ENCODE data around the gene CCDC192.
"Not testable (repeated sequence)": the region's sequence is repeated elsewhere in the genome, so short reads cannot be mapped to it uniquely, and the experiment has no call there.

CCDC192 gene

GRCh38 chr5:127700237-127700766 lies 2.9 kb upstream of the CCDC192 start:
- DNase-seq: no peak

- DNase-seq: no peak
These were observed 757 bp upstream of the CCDC192 start for GRCh38 chr5:127702434-127702833.

- DNase-seq: no peak
These were observed 2.1 kb downstream of the CCDC192 start for GRCh38 chr5:127705120-127705892.

DNA sequence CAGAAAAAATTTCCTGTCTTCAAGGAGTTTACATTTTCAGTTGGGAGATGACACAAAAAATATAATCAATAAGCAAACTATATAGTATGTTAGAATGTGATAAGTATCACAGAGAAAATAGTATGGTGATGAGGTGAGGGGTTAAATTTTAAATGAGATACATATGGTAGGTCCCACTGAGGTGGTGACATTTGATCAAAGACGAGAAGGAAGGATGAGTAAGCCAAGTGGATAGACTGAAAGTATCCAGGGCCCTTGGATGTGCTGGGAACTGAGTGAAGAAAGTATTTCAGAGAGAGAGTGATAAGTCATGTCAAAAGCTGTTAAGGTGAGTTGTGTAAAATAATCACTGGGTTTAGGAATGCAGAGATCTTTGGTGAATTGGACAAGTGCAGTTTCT lies 3.5 kb downstream of the CCDC192 start:
- DNase-seq: no peak

DNA sequence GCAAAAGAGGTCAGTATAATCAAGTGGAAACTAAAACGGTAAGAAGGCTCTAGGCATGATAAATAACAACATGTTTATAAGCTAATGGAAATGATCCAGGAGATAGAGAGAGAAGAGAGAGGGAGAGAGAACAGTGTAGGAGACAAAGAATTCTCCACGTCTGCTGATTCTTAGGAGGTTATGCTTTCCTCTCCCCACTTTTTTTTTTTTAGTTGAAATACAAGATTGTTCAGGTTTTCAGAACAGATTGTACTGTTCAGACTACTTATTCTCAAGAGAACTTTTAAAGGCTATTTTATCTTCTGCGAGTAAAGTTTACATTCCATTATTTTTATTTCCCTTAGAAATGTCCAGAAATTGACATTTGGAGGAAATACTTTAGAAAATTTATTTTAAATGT lies 4.0 kb downstream of the CCDC192 start:
- no peak for DNase-seq

- not testable (repeated sequence) for DNase-seq
These were observed 9.9 kb downstream of the CCDC192 start for GRCh38 chr5:127713083-127713482.

GRCh38 chr5:127718181-127718580 lies 15.0 kb downstream of the CCDC192 start:
- DNase-seq: no peak

DNA sequence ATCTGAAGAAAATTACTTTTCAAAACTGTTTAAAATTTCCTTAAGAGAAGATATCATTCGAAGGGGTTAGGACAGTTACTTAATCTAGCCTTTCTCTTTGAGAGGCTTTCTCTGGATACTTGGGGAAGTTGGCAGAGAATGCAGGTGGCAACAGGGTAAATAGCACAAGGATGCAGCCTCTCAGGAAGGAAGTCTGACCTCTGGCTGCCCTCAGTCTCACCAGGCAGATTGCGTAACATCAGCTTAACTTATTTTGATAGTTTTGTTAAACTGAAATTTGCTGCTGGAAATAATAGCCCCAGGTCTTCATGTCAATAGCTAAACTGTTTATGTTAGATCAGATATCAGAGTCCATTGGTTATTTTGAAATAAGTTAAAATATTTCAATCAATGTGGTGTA lies 20.4 kb downstream of the CCDC192 start:
- no peak for DNase-seq

DNA sequence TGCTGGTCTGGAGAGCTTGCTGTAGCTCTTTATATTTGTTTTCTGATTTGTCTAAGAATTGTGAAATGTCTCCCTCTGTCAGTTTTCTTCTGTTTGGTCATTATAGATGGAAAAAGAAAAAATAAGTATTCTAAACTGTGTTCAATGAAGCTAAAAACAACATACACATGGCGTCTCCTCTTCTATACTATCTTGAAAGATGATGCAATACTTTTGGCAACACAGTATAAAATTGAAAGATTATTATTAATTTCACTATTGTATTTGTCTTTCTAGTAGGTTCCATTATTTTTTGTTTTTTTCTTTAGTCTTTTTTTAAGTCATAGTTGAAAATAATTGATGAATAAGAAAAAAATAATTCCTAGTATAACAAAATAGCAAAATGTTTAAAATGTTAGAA lies 22.5 kb downstream of the CCDC192 start:
- DNase-seq: no peak

DNA sequence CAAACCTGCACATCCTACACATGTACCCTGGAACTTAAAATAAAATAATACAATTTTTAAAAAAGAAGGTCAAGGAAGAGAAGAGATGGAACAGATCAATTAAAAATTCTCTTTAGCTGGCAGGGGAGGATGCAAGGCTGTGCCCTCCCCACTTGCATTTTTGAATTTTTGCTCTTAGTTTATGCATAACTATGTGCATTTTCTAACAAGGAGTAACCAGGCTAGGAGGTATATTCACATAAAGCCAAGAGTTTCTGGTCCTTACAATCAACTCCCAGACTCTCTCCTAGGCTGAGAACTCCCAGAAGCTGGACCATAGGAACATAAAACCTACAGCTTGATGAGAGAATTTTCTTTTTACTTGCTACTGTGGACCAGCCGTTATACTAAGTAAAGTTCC lies 29.8 kb downstream of the CCDC192 start:
- DNase-seq: no peak

- not testable (repeated sequence) for DNase-seq
These were observed 36.2 kb downstream of the CCDC192 start for GRCh38 chr5:127739348-127739747.

DNA sequence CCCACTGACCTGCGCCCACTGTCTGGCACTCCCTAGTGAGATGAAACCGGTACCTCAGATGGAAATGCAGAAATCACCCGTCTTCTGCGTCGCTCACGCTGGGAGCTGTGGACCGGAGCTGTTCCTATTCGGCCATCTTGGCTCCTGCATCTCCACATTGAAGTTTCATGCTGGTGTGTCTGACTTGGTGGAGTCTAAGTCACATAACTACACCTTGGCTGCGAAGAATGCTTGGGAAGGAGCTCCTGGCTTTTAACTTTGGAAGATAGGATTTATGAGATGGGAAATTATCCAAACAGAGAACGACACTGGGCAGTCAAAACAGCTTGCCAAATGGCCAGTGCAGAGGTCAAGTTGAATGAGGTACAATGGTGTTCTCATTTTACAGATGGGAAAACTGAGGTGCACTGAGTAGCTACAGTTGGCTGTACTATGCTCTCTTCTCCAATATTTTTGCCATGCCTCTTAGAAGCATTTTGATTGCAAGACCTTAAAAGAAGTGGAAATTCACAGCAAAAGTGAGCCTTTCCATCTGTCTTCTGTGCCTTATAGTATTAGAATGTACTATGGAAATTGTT lies 36.7 kb downstream of the CCDC192 start:
- no peak for DNase-seq

DNA sequence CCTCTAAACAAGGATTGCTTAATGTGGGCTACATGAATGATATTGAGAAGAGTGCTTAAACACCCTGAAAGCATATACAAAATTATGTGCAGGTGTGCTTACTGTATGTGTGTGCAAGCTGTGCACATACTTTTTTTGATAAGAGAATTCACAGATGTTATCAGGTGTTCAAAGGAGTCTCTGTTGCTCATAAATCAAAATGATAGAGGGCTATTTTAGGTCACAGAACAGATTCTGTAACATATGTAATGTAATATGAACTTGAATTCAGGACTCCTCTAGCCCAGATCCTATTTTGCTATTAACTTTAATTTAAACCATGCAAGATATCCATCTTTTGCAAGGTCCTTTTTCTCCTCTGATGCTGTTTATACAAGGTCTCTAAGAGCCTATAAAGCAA lies 38.2 kb downstream of the CCDC192 start:
- DNase-seq: no peak

DNA sequence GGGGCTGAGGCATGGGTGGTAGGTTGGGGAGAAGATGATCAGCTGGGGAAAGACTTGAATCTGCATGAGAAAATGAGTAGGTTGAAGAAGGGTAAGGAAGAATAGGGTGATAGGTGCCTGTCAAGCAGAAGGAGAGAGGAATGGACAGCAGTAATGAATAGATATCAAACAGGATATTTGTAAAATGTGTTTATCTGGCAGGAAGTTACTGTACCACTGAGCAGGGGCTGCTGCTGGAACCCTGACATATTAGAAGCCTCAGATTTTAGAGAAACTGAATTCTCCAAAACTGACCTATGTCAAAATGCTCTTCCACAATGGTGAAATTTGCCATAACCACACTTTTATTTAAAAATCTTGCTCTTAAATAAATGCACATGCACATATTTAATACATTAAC lies 41.0 kb downstream of the CCDC192 start:
- no peak for DNase-seq

GRCh38 chr5:127746756-127747155 lies 43.6 kb downstream of the CCDC192 start:
- no peak for DNase-seq

GRCh38 chr5:127752503-127753265 lies 49.5 kb downstream of the CCDC192 start:
- not testable (repeated sequence) for DNase-seq

- no peak for DNase-seq
These were observed 51.1 kb downstream of the CCDC192 start for GRCh38 chr5:127754259-127754658.

DNA sequence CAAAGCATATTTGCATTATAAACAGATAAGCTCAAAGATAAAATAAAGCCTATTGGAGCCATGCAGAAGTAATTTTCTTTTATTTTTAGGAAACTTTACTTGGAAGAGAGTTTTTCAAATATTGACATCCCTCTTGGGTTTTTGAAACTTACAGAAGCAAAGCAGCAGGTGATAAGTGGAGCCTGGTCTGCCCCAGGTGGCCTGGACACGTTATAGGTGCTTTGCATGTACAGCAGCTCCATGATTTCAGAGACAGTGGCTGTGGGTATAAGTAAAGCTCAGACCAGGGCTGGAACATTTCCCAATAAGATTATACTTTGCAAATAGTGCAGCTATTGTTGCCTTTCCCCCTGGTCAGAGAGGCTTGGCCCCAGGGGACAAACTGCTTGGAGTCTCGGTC lies 51.5 kb downstream of the CCDC192 start:
- no peak for DNase-seq

DNA sequence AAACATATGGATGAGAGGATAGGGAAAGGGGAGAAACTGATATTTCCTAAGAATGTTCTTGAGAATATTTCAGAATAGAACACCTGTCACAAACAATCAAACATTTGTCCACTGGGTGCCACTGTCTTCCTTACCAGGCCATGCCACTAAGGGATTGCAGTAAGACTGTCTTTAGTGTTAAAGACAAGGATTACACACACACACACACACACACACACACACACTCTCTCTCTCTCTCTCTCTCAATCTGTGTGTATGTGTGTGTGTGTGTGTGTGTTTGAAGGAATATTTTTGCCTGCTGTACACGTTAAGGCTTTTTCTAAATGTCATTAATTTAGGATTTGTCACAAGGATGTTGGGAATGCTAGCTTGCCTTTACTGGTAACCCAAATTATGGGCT lies 54.4 kb downstream of the CCDC192 start:
- no peak for DNase-seq

DNA sequence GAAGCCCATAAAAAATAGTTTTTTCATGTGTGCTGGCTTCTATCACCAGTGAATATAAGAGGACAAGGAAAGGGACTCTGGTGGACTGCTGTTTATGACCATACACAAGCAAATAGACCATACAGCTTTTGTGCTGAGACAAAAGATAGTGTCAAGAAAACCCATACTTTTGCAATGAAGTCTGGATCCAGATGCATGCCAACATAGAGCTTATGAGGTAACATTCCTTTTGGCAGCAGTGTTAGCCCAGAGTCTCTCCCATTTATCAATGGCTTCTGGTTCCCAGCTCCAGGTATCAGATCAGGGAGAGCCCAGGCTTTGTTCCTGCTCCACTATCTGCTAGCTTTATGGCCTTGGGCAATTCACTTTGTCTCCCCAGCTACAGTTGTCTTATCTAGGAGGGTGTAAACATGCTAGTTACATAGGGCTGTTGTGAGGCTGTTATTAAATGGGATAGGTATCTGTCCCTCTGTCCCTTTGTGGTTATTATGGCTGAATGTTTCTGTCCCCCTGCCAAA lies 55.6 kb downstream of the CCDC192 start:
- no peak for DNase-seq

GRCh38 chr5:127761869-127762268 lies 58.7 kb downstream of the CCDC192 start:
- DNase-seq: no peak

GRCh38 chr5:127762412-127762811 lies 59.2 kb downstream of the CCDC192 start:
- DNase-seq: no peak

GRCh38 chr5:127766676-127767335 lies 63.6 kb downstream of the CCDC192 start:
- DNase-seq: no peak
